CD4-positive, alpha-beta T cell treated with Interleukin-6 at 100 ng/mL for 8 hours (primary cell): ENCODE data around the gene ENTPD2.

ENCODE experiments used
- DNase-seq: peaks from one replicate; pipeline ENCODE4 v3.0.0-alpha.2; 2020; ENCODE audit warnings: mixed read lengths, low spot score

The ENTPD2 gene

DNA sequence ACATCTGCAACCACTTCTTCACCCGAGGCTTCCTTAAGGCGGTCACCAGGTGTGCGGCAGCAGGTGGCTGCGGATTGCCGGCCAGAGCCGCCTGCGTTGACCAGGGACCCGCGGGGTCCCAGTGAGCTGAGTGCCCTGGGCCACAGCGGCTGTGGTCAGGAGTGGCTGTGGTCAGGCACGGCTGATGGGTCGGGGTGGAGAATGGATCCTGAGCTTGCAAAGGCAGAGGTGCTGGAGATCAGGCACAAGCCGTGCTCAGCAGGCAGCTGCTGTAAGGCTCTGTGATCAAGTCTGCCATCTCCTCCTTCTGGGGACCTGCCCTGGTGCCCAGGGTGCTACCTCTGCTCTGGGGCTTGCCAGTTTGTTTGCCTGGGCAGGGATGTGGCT, 25.5 kb upstream of the ENTPD2 start:
- no peak for DNase-seq

DNA sequence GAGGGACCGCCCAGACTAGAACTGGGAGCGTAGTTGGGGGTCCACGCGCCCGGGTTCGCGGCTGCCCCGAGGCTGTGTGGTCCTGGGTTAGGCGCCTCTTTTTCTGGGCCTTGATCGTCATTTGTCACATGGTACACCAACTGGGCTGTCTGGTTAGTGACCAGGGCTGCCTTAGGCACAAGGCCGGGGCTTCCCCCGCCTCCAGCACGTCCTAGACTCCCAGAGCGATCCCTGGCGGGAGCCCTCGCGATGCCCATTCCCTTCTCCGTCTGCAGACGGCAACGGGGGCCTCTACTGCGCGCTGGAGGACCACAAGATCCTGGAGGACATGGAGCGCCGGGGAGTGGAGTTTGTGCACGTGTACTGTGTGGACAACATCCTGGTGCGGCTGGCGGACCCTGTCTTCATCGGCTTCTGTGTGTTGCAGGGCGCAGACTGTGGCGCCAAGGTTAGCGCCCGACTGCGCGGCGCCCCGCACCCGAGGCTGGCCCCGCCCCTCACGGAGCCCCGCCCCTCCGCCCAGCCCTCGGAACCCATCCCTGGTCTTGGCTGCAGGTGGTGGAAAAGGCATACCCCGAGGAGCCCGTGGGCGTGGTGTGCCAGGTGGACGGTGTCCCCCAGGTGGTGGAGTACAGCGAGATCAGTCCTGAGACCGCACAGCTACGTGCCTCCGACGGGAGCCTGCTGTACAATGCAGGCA, 25.0 kb upstream of the ENTPD2 start:
- DNase-seq = no peak

DNA sequence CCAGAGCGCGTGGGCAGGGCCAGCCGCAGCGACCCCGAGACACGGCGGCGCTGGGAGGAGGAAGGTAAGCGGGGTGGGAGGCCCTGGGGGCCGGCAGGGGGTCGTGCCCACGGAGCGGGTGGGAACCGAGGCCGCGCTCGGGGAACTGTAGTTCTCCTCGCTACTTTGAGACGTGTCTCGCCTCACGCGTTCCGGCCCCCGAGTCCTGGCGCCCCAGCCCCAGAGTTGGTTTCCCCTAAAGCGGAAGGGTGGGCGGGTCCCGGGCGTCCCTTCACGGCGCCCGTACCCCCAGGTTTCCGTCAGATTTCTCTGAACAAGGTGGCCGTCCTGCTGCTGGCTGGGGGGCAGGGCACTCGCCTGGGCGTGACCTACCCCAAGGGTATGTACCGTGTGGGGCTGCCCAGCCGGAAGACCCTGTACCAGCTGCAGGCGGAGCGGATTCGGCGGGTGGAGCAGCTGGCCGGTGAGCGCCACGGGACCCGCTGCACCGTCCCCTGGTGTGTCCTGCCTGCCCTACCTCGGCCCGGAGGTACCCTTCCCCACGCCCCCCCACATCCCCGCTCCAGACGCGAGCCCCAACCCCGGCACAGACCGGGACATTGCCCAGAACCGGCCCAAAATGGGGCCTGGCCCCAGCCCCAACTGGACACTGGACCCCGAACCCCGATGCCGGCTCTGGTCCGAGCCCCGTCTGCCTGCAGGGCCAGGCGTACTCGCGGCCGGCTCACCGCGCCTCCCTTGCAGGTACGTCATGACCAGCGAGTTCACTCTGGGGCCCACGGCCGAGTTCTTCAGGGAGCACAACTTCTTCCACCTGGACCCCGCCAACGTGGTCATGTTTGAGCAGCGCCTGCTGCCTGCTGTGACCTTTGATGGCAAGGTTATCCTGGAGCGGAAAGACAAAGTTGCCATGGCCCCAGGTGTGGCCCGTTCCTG, 24.2 kb upstream of the ENTPD2 start:
- peak; percentile 19 for DNase-seq

- DNase-seq = peak; percentile 49
These were observed 23.3 kb upstream of the ENTPD2 start, which contains the start of gene UAP1L1 for GRCh38 chr9:137077010-137077747. TSS of gene UAP1L1 (plus strand) at chr9:137077517. CDS start at chr9:137077533, 16 bp downstream.

- no peak for DNase-seq
These were observed 22.8 kb upstream of the ENTPD2 start for GRCh38 chr9:137076636-137077009.

DNA sequence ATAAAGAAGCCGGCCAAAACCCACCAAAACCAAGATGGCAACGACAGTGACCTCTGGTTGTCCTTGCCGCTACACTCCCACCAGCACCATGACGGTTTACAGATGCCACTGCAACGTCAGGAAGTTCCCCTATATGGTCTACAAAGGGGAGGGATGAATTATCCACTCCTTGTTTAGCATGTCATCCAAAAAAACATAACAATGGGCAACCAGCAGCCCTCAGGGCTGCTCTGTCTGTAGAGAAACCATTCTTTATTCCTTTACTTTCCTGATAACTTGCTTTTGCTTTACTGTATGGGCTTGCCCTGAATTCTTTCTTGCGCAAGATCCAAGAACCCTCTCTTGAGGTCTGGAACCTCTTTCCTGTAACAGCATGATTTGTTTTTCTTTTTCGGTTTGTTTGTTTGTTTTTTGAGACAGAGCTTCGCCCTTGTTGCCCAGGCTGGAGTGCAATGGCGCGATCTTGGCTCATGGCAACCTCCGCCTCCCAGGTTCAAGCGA, 21.5 kb upstream of the ENTPD2 start:
- DNase-seq = no peak

- DNase-seq = no peak
These were observed 20.9 kb upstream of the ENTPD2 start for GRCh38 chr9:137074657-137075274.

- DNase-seq = no peak
These were observed 20.1 kb upstream of the ENTPD2 start for GRCh38 chr9:137073992-137074399.

DNA sequence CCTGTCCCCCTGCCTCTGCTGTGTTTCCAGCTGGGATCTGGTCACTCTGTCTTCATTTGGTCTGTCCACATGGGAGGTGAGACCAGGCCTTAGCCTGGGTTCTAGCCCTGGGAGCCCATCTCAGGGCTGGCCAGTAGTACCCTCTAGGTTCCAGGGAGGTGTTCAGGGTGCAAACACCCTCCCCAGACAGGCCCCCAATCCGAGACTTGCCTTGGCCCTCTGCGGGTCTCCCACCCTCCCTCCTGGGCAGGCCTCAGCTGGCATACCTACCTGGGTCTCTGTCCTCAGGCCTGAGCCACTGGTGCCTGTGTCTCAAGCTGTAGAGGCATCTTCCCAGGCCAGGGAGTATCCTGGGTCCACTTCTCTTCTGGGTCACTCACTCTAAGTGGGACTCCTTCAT, 17.4 kb upstream of the ENTPD2 start:
- no peak for DNase-seq

DNA sequence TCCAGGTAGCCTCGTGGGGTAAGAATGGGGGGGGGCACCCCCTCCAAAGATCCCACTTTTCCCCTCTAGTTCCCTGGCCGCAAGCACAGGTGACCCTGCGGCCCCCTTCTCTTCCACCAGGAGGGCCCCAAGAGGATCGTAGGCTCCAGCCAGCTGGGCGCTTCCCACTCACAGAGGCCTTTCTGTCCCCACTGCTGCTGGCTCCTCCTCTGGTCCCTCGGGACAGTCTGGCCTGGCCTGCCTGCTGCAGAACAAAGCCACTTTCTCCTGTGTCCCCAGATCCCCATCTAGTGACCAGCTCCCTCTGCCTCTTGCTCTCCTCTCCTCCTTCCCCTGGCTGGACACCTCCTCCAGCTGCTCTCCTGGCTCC, 17.0 kb upstream of the ENTPD2 start:
- no peak for DNase-seq

- DNase-seq = peak; percentile 81
These were observed 16.5 kb upstream of the ENTPD2 start, which contains the start of gene SAPCD2 for GRCh38 chr9:137070201-137070905. TSS of gene SAPCD2 (minus strand) at chr9:137070557. CDS start at chr9:137070460, 97 bp downstream.

GRCh38 chr9:137069508-137070091, 15.7 kb upstream of the ENTPD2 start:
- no peak for DNase-seq

- no peak for DNase-seq
These were observed 15.0 kb upstream of the ENTPD2 start for GRCh38 chr9:137068539-137069507.

DNA sequence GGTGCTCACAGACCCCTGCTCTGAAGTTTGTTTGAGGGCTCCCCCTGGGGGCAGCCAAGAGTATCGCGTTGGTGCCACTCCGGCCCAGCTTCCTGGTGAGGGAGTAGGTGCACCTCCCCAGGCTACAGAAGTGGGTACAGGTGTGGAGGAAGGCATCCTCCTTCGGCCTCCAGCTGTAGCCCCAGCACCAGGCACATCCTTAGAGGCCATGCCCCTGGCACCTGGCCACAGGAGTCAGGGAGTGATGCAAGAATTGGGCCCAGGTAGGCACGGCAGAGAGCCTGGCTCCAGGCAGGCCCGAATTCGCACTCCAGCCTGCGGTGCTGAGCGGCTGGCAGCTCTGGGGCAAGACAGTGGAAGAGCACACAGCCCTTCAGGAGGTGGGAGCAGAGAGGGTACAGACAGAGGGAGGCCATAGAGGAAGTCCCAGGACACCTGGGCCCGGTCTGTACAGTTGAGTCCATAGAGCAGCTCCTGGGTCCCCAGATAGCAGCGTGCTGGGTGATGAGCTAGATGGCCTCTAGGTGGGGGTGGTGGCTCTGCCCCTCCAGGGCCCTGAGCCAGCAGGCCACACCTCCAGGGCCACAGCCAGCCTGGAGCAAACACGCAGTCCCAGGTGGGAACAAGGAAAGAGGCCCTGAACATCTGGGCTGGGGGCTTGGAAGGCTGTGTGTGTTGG, 14.1 kb upstream of the ENTPD2 start:
- DNase-seq = peak; percentile 86

GRCh38 chr9:137066096-137066861, 12.4 kb upstream of the ENTPD2 start:
- DNase-seq = no peak

- no peak for DNase-seq
These were observed 11.6 kb upstream of the ENTPD2 start for GRCh38 chr9:137065336-137065967.

GRCh38 chr9:137064880-137065164, 11.0 kb upstream of the ENTPD2 start:
- no peak for DNase-seq
